Measurements from ENCODE around the gene TAOK3.
"Not testable (repeated sequence)": the region's sequence is repeated elsewhere in the genome, so short reads cannot be mapped to it uniquely, and the experiment has no call there.

The TAOK3 gene

GRCh38 chr12:118372541-118373495 is at the start of gene TAOK3:
TAOK3 (minus strand) TSS chr12:118372907; CDS start chr12:118255567, 117,340 bp downstream.
- peak within 1 kb of the TSS; percentile 99 for H3K4me3 ChIP-seq (ENCODE audit: low read depth, low read length)
- peaks cover 18% of the 10 kb centered on the region for H3K27me3 ChIP-seq (ENCODE audit: control insufficient read depth, insufficient read depth, low read length)
- peak within 1 kb of the TSS; percentile 25; the same call in 1 of the 2 replicates for H3K27ac ChIP-seq (ENCODE audit: low read depth, low read length)
- H3K9me3 ChIP-seq (ENCODE audit: control insufficient read depth, insufficient read depth, low read depth, low read length) = no peaks in the 10 kb centered on the region
- peaks cover 13% of the 10 kb centered on the region for H3K4me1 ChIP-seq (ENCODE audit: control insufficient read depth, insufficient read depth, low read length)
- H3K9ac ChIP-seq (ENCODE audit: low read length) = peak within 1 kb of the TSS; percentile 65
- no peaks in the 10 kb centered on the region for H3K36me3 ChIP-seq (ENCODE audit: control insufficient read depth, insufficient read depth, low read length)

GRCh38 chr12:118420673-118421072 is 48.0 kb upstream of the TAOK3 start:
- Histone ChIP-seq H3K27me3 (ENCODE audit: control insufficient read depth, insufficient read depth, low read length) (no peaks in the 10 kb centered on the region), H3K4me1 (ENCODE audit: control insufficient read depth, insufficient read depth, low read length) (no peaks in the 10 kb centered on the region), H3K9ac (ENCODE audit: low read length) (no peak overlapping the region), H3K4me3 (ENCODE audit: low read depth, low read length) (no peak overlapping the region), H3K27ac (ENCODE audit: low read depth, low read length) (no peak overlapping the region), H3K9me3 (ENCODE audit: control insufficient read depth, insufficient read depth, low read depth, low read length) (no peaks in the 10 kb centered on the region), H3K36me3 (ENCODE audit: control insufficient read depth, insufficient read depth, low read length) (peaks cover 20% of the 10 kb centered on the region)

- Histone ChIP-seq H3K4me1 (ENCODE audit: control insufficient read depth, insufficient read depth, low read length) (no peaks in the 10 kb centered on the region), H3K36me3 (ENCODE audit: control insufficient read depth, insufficient read depth, low read length) (peaks cover 42% of the 10 kb centered on the region), H3K9ac (ENCODE audit: low read length) (no peak overlapping the region), H3K27ac (ENCODE audit: low read depth, low read length) (no peak overlapping the region), H3K27me3 (ENCODE audit: control insufficient read depth, insufficient read depth, low read length) (no peaks in the 10 kb centered on the region), H3K4me3 (ENCODE audit: low read depth, low read length) (no peak overlapping the region), H3K9me3 (ENCODE audit: control insufficient read depth, insufficient read depth, low read depth, low read length) (no peaks in the 10 kb centered on the region)
Measured at GRCh38 chr12:118418385-118419057, 45.8 kb upstream of the TAOK3 start.

GRCh38 chr12:118417942-118418341 is 45.2 kb upstream of the TAOK3 start:
- H3K9me3 ChIP-seq (ENCODE audit: control insufficient read depth, insufficient read depth, low read depth, low read length) = no peaks in the 10 kb centered on the region
- H3K27me3 ChIP-seq (ENCODE audit: control insufficient read depth, insufficient read depth, low read length) = no peaks in the 10 kb centered on the region
- no peak overlapping the region for H3K27ac ChIP-seq (ENCODE audit: low read depth, low read length)
- no peak overlapping the region for H3K9ac ChIP-seq (ENCODE audit: low read length)
- no peak overlapping the region for H3K4me3 ChIP-seq (ENCODE audit: low read depth, low read length)
- H3K4me1 ChIP-seq (ENCODE audit: control insufficient read depth, insufficient read depth, low read length) = no peaks in the 10 kb centered on the region
- peaks cover 48% of the 10 kb centered on the region for H3K36me3 ChIP-seq (ENCODE audit: control insufficient read depth, insufficient read depth, low read length)

- H3K36me3 ChIP-seq (ENCODE audit: control insufficient read depth, insufficient read depth, low read length) = peaks cover 81% of the 10 kb centered on the region
- no peak overlapping the region for H3K27ac ChIP-seq (ENCODE audit: low read depth, low read length)
- H3K4me1 ChIP-seq (ENCODE audit: control insufficient read depth, insufficient read depth, low read length) = no peaks in the 10 kb centered on the region
Measured at GRCh38 chr12:118409834-118410233, 37.1 kb upstream of the TAOK3 start.

GRCh38 chr12:118408241-118408640 is 35.5 kb upstream of the TAOK3 start:
- H3K27me3 ChIP-seq (ENCODE audit: control insufficient read depth, insufficient read depth, low read length); H3K9me3 ChIP-seq (ENCODE audit: control insufficient read depth, insufficient read depth, low read depth, low read length); H3K27ac ChIP-seq (ENCODE audit: low read depth, low read length); H3K9ac ChIP-seq (ENCODE audit: low read length); H3K4me1 ChIP-seq (ENCODE audit: control insufficient read depth, insufficient read depth, low read length); H3K4me3 ChIP-seq (ENCODE audit: low read depth, low read length): not testable (repeated sequence)
- peaks cover 78% of the 10 kb centered on the region for H3K36me3 ChIP-seq (ENCODE audit: control insufficient read depth, insufficient read depth, low read length)

More at GRCh38 chr12:118409834-118410233, 37.1 kb upstream of the TAOK3 start:
- no peaks in the 10 kb centered on the region for H3K9me3 ChIP-seq (ENCODE audit: control insufficient read depth, insufficient read depth, low read depth, low read length)
- no peak overlapping the region for H3K9ac ChIP-seq (ENCODE audit: low read length)
- no peak overlapping the region for H3K4me3 ChIP-seq (ENCODE audit: low read depth, low read length)
- no peaks in the 10 kb centered on the region for H3K27me3 ChIP-seq (ENCODE audit: control insufficient read depth, insufficient read depth, low read length)

GRCh38 chr12:118404876-118405521 is 32.3 kb upstream of the TAOK3 start:
- Histone ChIP-seq H3K27me3 (ENCODE audit: control insufficient read depth, insufficient read depth, low read length) (no peaks in the 10 kb centered on the region), H3K27ac (ENCODE audit: low read depth, low read length) (no peak overlapping the region), H3K36me3 (ENCODE audit: control insufficient read depth, insufficient read depth, low read length) (peaks cover 84% of the 10 kb centered on the region), H3K9ac (ENCODE audit: low read length) (no peak overlapping the region), H3K4me3 (ENCODE audit: low read depth, low read length) (no peak overlapping the region), H3K4me1 (ENCODE audit: control insufficient read depth, insufficient read depth, low read length) (no peaks in the 10 kb centered on the region), H3K9me3 (ENCODE audit: control insufficient read depth, insufficient read depth, low read depth, low read length) (no peaks in the 10 kb centered on the region)

GRCh38 chr12:118402251-118402650 is 29.5 kb upstream of the TAOK3 start:
- Histone ChIP-seq H3K9ac (ENCODE audit: low read length) (no peak overlapping the region), H3K27ac (ENCODE audit: low read depth, low read length) (no peak overlapping the region), H3K27me3 (ENCODE audit: control insufficient read depth, insufficient read depth, low read length) (no peaks in the 10 kb centered on the region), H3K4me3 (ENCODE audit: low read depth, low read length) (no peak overlapping the region), H3K4me1 (ENCODE audit: control insufficient read depth, insufficient read depth, low read length) (no peaks in the 10 kb centered on the region), H3K36me3 (ENCODE audit: control insufficient read depth, insufficient read depth, low read length) (peaks cover 93% of the 10 kb centered on the region), H3K9me3 (ENCODE audit: control insufficient read depth, insufficient read depth, low read depth, low read length) (no peaks in the 10 kb centered on the region)

- Histone ChIP-seq H3K27ac (ENCODE audit: low read depth, low read length) (peak overlapping the region; percentile 38; the same call in 1 of the 2 replicates), H3K9me3 (ENCODE audit: control insufficient read depth, insufficient read depth, low read depth, low read length) (no peaks in the 10 kb centered on the region), H3K4me3 (ENCODE audit: low read depth, low read length) (no peak overlapping the region), H3K27me3 (ENCODE audit: control insufficient read depth, insufficient read depth, low read length) (no peaks in the 10 kb centered on the region), H3K4me1 (ENCODE audit: control insufficient read depth, insufficient read depth, low read length) (no peaks in the 10 kb centered on the region), H3K36me3 (ENCODE audit: control insufficient read depth, insufficient read depth, low read length) (peaks cover 97% of the 10 kb centered on the region), H3K9ac (ENCODE audit: low read length) (no peak overlapping the region)
Measured at GRCh38 chr12:118398940-118399339, 26.2 kb upstream of the TAOK3 start.

- Histone ChIP-seq H3K9me3 (ENCODE audit: control insufficient read depth, insufficient read depth, low read depth, low read length) (no peaks in the 10 kb centered on the region), H3K4me1 (ENCODE audit: control insufficient read depth, insufficient read depth, low read length) (no peaks in the 10 kb centered on the region), H3K27ac (ENCODE audit: low read depth, low read length) (peak overlapping the region; percentile 38; the same call in 1 of the 2 replicates), H3K27me3 (ENCODE audit: control insufficient read depth, insufficient read depth, low read length) (no peaks in the 10 kb centered on the region), H3K4me3 (ENCODE audit: low read depth, low read length) (no peak overlapping the region), H3K36me3 (ENCODE audit: control insufficient read depth, insufficient read depth, low read length) (peaks cover 95% of the 10 kb centered on the region), H3K9ac (ENCODE audit: low read length) (no peak overlapping the region)
Measured at GRCh38 chr12:118398524-118398923, 25.8 kb upstream of the TAOK3 start.

All from HUES6 (cell line).